ENCODE data around the gene MPG.

Gene MPG

DNA sequence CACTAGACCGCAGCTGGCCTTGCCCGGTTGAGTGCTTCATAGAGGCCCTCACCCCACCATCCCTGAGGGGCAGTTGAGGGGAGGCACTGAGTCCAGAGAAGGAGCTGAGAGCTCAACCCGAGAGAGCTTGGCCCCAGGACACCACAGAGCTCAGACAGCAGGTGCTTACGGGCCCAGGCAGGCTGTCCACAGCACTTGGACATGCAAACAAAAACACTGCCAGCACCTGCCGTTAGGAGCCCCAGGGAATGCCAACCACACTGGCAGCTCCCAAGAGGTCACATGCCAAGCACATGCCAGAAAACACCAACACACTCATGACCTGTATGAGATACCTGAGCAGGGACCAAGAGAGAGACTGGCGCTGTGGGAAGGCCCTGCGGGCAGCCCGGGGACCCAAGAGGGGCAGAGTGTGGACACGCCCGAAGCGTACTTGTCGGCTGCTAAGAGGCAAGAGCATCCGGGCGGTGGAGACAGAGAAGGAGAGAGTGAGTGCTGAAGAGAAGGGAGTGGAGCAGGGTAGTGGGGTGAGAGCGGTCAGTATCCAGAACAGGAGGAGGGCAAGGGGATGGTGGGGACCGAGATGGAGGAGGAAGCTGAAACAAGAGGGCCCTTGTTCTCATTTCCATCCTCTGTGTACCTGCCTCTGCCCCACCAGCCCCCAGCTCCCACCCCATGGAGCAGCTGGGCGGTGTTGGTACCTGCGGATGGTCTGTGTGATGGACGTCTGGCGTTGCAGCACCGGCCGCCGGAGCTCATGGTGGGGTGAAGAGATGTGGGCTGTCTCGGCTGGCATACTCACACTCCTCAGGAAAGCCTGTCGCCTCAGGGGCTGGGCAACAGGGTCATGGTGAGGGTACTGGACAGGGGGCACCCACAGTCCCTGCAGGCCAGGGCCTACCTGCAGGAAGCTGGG lies 13.8 kb upstream of the MPG start:
- no peak for DNase-seq (ENCODE audit: low read depth)
- TF ChIP-seq, protein P1, sequence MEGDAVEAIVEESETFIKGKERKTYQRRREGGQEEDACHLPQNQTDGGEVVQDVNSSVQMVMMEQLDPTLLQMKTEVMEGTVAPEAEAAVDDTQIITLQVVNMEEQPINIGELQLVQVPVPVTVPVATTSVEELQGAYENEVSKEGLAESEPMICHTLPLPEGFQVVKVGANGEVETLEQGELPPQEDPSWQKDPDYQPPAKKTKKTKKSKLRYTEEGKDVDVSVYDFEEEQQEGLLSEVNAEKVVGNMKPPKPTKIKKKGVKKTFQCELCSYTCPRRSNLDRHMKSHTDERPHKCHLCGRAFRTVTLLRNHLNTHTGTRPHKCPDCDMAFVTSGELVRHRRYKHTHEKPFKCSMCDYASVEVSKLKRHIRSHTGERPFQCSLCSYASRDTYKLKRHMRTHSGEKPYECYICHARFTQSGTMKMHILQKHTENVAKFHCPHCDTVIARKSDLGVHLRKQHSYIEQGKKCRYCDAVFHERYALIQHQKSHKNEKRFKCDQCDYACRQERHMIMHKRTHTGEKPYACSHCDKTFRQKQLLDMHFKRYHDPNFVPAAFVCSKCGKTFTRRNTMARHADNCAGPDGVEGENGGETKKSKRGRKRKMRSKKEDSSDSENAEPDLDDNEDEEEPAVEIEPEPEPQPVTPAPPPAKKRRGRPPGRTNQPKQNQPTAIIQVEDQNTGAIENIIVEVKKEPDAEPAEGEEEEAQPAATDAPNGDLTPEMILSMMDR (conservative IDR thresholded peaks at IDR 0.05; ENCODE audit: control insufficient read depth, insufficient read depth, low read depth, low read length) = no peak
- no peak overlapping the region for H3K4me3 ChIP-seq (ENCODE audit: control insufficient read depth, low read depth, low read length)

DNA sequence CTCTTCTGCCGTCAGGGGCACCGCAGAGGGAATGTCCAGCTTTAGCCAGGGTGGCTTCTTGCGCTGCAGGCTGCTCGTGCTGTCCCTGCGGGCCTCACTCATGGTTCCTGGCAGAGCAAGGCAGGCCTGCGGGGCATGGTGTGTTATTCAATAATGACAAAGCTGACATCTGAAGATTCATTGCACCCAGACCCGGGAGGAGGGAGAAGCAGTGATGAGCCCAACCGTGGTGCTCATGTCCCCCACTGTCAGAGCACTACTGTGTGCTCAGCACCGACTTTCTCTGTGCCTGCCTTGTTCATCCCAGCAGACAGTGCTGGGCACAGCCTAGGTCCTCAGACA lies 13.1 kb upstream of the MPG start:
- no peak for DNase-seq (ENCODE audit: low read depth)
- TF ChIP-seq, protein P1 (conservative IDR thresholded peaks at IDR 0.05; ENCODE audit: control insufficient read depth, insufficient read depth, low read depth, low read length) = no peak
- H3K4me3 ChIP-seq (ENCODE audit: control insufficient read depth, low read depth, low read length) = no peak overlapping the region

DNA sequence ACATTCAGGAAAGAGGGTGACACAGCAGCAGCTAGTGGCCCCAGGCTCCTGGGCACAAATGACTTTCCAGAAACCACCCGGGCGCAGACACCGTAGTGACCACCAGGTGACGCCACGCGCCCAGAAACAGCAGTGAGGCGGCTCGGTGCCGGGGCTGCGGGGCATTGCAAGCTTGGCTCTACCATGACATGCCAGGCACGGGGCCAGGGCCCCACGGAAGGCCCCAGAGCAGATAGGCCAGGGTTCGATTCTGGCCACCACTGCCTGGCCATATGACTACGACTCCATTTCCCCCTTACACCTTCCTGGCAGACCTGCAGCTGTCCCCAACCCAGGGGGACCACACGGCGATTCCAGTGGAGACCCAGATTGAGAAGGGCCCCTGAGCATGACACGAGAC lies 12.3 kb upstream of the MPG start:
- no peak overlapping the region for H3K4me3 ChIP-seq (ENCODE audit: control insufficient read depth, low read depth, low read length)
- peak; percentile 67 for DNase-seq (ENCODE audit: low read depth)
- TF ChIP-seq, protein P1 (conservative IDR thresholded peaks at IDR 0.05; ENCODE audit: control insufficient read depth, insufficient read depth, low read depth, low read length) = peak; percentile 90

DNA sequence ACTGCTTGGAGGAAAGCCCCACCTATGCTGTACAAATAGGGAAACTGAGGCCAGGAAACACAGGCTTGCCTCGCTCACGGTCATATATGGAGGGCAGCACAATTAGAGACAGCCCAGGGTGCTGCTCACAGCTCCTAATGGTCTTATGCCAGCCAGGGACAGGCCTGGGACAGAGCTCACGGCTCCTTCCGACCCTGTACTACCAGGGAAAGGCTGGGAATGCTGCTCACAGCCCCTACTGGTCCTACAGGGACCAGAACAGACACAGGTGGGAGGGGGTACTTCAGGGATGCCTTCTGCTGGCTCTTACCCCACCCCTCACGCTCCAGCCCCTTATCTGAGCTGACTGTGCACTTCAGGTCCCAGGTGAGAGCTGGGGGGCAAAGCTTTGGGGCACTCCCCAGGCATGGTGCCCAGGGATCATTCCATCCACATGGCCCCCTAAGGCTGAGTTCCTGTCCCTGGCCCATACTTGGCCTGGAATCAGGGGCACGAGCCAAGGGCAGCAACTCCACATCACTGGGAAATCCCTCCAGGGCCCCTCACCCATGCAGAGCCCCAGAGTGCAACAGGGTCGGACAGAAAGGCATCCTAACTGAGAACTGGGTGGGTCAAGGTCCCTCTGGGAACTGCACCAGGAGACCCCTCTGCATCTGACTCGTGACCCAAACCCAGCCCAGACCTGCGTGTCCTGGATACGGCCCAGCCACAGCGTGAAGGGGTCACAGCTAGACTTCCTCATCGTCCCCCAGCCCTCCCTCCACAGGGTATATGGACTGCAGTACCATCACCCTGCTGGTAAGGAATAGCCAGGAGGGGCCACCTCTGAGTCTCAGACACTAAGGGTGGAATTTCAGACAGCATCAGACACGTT lies 11.5 kb upstream of the MPG start:
- no peak for DNase-seq (ENCODE audit: low read depth)
- H3K4me3 ChIP-seq (ENCODE audit: control insufficient read depth, low read depth, low read length) = no peak overlapping the region
- TF ChIP-seq, protein P1 (conservative IDR thresholded peaks at IDR 0.05; ENCODE audit: control insufficient read depth, insufficient read depth, low read depth, low read length) = no peak

- no peak overlapping the region for H3K4me3 ChIP-seq (ENCODE audit: control insufficient read depth, low read depth, low read length)
- TF ChIP-seq, protein P1 (conservative IDR thresholded peaks at IDR 0.05; ENCODE audit: control insufficient read depth, insufficient read depth, low read depth, low read length) = no peak
- DNase-seq (ENCODE audit: low read depth) = no peak
These were observed 10.7 kb upstream of the MPG start for GRCh38 chr16:67183-67791.
